Activated CD4-positive, alpha-beta T cell treated with anti-CD3 and anti-CD28 coated beads, Interleukin-2, amount 50 U/mL, for 1 hour (primary cell): ENCODE results near the gene CORO2B.
"Not testable (repeated sequence)": the region's sequence is repeated elsewhere in the genome, so short reads cannot be mapped to it uniquely, and the experiment has no call there.

Experiments
- DNase-seq: peaks from one replicate; pipeline ENCODE4 v3.0.0-alpha.2; 2020

CORO2B gene

DNA sequence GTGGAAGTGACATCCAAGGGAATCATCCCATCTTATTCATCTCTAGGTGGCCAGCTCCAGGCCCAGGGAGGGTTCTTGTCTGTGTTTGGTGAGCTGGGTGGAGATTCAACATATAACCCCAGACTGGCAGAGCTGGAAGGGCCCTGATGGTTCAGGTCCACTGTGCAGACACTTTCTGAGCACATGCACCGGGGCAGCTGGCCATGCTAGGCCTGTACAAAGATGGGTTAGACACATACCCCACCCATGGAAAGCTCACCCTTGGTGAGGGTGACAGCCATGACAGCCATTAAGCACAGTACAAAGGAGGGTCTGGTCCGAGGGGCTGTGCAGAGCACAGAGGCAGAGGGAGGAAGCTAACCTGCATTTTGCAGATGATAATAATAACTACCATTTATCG is 100.4 kb downstream of the CORO2B start:
- no peak for DNase-seq

DNA sequence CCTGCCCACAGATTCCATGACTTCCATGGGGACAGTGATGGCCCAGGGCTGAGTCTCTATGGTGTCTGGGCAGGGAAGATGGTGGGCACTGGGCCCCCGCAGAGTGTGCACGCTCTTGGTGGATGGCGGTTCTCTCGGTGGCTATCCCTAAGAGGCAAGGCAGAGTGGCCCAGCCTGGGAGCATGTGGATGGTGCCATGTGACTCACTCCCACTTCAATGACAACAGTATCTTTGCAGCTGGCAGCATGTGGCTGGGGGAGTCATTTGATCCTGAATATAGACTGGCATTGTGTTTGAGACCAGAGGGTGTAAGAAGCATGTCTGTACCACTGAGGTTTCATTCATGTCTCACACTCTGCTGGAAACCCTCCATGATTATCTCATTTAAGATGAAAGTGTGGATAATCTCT is 101.2 kb downstream of the CORO2B start:
- DNase-seq: no peak

DNA sequence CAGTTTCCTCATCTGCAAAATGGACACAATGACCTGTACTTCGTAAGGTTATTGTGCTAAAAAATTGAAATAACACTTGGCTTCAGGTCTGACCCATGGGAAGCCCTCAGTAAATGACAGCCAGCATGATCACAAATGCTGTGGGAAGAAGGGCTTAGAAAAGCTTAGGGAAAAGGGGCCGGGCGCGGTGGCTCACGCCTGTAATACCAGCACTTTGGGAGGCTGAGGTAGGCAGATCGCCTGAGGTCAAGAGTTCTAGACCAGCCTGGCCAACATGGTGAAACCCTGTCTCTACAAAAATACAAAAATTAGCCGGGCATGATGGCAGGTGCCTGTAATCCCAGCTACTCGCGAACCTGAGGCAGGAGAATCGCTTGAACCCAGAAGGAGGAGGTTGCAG is 102.0 kb downstream of the CORO2B start:
- not testable (repeated sequence) for DNase-seq

DNA sequence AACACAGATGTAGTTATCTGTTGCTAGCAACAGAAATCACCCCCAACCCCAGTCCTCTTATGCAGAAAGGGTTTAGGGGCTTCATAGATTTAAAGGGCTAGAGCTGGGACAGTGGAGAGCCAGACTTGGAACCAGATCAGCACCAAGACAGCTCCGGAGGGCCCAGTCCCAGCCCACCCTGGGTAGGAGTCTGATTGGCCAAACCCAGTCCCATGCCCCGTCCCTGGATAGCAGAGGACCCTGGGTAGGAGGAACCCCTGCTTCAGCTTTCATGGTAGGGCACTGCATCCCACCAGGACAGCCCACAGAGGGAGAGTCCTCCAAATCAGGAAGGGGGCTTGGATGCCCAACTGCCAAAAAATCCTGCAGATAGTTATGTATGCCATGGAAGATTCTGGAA is 103.0 kb downstream of the CORO2B start:
- DNase-seq: no peak

DNA sequence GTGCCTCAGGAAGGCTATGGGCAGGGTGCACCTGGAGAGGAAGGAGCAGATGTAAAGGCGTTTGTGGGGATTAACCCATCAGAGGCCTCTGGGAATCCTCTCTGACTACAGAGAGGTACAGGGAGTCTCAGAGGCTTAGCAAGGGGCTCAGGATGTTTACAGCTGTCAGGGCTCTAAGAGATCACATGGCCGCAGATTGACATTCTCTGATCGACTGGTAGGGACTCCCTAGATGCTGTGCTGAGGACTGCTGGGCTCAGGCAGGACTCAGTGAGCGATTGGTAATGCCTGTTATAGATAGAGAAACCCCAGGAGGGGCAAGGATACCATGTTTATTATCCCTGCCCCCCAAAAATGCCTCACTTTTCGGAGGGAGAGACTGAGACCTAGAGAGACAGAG is 103.5 kb downstream of the CORO2B start:
- no peak for DNase-seq

DNA sequence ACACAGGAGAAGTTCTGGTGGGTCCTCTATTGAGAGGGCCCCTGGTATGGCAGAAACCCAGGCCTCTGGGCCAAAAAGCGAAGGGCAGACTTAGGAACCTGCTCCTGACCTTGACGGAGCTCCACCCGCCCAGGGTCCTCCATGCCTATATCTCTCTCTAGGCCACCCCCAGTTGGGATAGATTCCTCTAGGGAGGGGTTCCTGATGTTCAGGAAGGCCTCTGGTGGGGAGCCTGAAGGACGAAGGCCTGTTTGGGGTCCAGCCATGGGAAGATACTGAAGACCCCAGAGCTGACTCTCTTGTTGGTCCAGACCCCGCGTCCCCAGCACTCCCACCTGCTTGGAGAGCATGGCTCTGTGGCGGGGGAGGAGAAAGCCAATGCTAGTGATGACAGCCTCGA is 104.2 kb downstream of the CORO2B start:
- DNase-seq: no peak

DNA sequence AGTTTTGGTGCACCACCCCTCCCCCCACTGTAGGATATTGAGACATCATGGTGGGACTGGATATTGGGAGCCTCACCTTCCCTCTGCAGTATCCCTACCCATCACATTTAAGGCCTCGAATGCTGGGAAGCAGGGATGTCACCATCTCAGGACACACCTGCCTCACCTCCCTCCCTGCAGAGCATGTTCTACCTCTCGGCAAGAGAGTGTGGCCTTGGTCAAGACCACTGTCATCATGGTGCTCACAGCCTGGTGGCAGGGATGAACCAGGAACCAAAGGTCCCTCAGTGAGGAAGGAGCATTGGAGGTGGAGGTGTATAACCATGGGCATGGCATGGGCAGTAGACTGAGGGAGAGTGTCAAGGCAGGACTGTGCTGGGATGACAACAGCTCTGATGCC is 104.8 kb downstream of the CORO2B start:
- no peak for DNase-seq

DNA sequence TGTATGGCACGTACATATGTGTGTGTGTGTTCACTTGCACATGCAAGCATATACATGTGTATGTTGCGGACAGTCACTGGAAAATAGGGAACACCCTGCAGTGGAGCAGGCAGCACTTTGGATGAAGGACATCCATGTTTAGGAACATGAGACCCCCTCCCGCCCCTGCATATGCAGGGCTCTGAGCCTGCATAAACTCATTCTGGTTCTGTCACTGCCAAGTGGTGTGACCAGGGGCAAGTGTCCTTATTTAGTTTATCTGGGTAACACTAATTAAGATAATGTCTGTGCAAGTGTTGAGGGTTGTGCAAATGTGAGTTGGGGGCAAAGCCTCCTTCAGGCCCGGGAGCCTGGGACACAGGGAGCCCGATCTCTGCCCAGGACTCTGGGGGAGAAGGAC is 105.7 kb downstream of the CORO2B start:
- DNase-seq: no peak

DNA sequence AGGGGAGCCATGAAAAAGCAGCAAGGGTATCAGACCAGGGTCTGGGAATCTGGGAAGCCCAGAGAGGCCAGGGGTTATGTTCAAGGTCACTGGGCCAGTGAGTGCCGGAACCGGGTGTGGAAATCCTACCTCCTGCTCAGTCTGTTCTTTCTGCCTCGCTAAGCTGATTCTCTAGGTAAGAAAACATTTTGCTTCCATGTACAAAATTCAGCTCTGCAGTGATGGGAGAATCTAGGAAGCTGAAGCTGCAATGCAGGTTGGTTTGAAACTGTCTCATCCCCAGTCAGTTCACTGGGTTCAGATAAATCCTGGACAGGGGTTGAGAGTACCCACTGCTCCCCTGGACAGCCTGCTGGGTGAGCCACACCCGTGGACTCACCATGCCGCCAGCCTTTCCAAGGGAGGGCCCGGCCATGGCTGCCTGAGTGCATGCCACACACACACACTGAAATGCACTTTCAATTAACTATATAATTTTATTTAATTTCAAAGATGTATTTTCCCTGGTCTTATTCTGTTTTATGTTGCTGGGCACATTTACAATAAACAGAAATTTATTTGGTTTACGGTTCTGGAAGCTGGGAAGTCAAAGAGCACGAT is 108.4 kb downstream of the CORO2B start:
- DNase-seq: no peak

DNA sequence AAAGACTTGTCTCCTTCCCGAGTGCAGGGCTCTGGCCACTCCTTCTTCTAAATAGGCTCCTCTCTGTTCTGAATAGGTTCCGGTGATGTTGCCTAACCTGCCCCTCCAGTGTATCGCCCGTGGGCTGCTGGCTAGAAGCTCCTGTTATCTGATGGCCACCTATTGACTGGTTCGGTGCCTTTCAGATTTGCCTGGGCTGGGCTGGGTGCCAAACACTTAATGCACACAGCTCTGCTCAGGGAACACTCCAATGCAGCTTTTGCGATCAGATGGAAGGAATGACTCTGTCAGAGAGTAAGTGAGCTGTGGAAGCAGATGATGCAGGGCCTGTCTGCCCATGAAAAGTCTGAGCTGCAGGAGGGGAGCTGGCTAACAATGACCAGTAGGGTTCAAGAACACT is 112.9 kb downstream of the CORO2B start:
- no peak for DNase-seq

DNA sequence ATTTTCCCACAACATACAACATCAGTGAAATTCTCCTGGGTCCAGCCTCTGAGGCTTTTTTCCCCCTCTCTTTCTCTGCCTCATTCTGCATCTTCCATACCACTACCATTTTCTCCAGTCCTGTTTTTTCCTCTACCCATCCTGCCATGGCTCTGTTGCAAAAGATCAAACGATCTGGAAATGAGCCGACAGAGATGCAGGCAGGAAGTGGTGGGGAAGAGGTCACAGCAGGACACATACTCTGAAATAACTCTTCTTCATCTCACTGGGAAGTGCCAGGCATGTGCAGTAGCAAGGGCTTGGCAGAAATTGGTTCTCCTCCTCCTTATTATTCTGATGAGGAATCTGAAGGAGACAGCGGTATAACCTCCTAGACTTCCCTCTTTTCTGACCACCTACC is 114.3 kb downstream of the CORO2B start:
- no peak for DNase-seq

DNA sequence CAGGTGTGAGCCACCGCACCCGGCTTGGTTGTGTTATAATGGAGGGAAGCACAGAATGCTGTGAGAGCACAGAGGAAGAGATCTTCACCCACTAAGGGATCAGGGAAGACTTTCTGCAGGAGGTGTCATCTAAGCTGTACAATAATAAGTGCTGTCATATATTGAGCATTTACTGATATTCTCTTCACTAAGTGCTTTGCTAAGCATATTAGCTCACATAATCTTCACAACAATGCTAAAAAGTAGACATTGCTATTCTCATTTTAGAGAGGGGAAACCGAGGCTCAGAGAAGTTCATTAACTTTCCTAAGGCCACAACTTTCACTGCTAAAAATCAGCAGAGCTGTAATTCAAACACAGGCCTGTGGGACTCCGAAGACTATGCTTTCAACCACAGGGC is 115.3 kb downstream of the CORO2B start:
- no peak for DNase-seq

DNA sequence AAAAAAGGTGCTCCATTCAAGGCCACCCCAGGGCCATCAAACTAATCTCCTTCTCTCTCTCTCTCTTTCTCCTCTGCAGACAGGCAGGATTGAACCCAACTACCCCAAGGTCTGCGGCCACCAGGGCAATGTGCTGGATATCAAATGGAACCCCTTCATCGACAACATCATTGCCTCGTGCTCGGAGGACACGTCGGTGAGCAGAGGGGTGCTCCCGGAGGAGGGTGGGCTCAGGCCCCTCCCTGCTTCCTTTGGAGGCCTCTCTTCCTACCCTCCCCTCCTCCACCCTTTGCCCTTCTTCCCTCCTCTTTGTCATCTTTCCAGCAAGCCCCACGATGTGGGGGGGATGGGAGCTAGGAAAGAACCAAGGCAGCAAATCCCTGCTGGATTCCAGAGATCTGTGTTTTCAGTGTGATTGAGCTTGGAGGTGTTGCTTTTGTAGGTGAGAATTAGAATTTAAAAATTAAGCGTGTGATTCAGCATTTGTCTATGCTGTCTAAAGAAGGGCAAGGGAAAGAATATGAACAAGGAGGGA is 116.3 kb downstream of the CORO2B start:
- no peak for DNase-seq

DNA sequence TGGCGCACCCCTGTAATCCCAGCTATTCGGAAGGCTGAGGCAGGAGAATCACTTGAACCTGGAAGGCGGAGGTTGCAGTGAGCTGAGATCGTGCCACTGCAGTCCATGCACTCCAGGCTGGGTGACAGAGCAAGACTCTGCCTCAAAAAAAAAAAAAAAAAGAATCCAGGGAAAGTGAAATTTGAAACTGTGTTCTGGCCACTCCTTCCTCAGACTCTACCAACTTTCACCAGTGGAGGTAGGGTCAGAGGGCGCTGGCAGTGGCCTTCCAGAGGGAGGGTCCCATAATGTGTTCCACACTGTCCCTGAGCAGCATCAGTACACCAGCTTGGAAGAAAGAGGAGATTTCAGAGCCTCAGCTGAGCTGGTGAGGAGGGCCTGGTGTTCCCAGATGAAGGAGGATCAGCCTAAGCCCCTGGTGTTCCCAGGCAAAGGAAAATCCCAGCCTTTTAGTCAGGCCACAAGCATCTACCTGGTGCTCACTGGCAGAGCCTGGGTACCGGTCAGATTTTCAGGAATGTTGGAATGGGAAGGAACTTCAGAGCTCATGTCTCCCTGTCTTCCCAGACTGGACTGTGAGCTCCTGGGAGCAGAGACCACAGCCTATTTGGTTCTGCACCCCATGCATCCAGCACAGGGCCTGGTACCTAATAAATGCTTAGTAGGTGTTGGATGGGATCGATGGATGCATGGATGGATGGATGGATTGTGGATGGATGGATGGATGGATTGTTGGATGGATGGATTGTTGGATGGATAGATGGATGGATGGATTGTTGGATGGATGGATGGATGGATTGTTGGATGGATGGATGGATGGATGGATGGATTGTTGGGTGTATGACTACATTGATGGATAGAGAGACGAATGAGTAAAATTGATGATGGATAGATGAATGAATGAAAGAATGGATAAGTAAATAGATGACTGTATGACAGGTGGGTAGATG is 117.9 kb downstream of the CORO2B start:
- DNase-seq: no peak

DNA sequence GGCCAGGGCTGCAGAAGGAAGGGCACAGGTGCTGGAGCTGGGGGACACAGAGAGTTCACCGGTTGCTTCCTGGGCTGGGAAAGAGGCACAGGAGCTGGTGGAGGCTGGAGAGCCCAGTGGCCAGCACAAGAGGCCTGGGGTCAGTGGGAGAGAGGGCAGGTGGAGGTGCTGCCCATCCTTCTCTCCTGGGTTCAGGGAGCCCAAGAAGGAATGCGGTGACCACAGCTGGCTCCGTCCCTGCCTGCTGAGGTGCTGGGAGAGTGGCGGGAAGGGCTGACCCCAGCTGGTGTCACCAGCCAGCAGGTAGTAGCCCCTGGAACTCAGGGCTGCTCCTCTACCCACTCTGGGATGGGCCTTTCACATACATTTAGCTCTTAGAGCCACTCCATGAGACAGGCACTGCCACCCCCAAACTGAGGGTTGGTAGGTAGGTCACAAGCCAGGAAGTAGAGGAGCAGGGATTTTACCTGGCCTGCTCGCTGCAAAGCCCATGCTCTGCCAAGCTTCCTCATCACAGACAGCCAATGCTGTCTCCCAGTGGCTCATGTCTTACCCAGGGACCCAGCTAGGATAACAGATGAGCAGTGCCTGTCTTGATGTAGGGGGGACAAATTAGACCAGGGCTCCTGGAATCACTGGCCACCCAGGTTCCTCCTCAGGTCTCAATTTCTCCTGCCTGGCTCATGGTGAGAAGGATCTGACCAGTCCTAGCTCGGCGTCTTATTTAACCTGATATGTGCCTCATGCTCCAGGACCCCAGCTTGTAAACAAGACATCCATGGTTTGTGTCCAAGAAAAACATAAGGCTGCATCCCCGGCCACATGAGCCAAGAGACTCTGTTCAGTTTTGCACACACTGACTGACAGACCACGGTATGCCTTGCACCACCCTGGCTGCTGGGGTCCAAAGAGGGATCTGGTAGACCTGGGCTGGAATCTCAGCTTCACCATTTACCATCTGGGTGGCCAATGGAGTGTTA is 119.2 kb downstream of the CORO2B start:
- DNase-seq: no peak

DNA sequence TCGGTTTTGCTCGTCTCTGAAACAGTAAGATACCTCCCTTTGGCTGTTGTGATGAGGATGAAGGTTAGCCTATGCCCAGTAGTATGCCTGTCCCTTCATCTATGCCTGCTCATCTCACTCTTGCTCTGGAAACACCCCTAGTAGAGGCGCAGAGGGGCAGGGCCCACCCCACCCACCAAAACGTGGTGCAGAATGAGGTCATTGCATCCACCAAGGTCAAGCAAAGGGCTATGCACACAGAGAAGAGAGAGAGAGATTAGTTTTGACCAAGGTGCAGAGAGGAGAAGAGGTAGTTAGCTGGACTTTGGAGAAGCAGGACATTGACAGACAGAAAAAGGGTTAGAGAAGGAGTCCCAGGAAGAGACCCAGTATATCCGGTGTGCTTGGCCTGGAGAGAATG is 119.9 kb downstream of the CORO2B start:
- DNase-seq: no peak

DNA sequence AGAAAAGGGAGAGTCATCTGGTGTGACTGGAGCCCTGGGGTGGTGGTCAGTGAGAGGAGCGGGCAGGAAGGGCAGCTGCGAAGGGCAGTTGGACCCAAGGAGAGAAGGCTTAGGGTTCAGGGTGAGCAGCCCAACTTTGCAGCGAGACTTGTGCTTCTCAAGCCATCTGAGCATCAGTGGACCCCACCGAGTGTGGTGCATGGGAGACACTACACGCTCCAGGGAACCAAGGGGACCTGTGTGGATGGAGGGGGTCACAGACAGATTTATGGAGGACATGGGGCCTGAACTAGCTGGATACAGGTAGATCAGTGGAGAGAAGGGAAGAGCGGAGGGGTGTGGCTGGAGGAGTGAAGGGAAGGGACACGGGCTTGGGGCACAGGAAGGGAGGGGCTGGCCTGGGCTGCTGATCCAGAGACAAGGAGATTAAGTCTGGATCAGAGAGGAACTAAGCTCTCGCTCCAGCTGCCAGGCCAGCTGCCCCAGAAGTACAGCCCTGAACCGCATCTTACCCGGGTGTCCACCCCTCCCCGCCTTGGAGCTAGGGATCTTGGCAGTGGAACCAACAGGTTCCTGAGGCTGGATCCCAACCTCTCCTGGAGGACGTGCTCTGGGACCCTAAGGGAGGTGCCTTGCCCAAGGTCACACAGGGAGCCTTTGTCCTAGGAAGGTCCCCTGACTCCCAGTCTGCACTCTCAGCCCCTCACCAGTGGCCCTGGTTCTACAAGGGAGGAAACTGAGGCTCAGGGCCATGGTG is 120.5 kb downstream of the CORO2B start:
- DNase-seq: no peak

DNA sequence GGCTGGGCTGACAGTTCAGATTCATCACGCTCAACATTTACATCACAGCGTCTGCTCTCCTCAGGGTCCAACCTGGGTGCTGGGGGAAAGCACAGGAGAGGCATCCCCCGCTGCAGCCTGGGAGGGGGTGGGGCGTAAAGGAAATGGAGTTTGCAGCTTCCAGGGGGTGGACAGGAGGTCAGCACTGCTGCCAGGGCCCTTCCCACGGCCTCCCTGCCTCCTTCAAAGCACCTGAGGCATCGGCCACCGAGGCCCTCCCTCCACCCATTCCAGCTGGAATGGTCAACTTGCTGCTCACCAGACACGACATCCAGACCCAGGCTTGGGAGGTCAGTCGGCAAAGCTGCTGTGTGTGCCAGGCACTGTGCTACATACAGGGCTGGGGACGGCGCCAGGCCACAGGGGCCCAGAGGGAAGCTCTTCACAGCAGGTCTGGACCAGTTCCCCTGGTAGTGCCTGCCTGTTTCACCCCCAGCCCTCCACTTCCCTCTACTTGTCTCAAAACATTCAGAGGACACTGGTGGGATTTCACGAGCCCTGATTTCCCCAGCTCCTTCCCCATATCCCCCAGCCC is 121.2 kb downstream of the CORO2B start:
- no peak for DNase-seq

DNA sequence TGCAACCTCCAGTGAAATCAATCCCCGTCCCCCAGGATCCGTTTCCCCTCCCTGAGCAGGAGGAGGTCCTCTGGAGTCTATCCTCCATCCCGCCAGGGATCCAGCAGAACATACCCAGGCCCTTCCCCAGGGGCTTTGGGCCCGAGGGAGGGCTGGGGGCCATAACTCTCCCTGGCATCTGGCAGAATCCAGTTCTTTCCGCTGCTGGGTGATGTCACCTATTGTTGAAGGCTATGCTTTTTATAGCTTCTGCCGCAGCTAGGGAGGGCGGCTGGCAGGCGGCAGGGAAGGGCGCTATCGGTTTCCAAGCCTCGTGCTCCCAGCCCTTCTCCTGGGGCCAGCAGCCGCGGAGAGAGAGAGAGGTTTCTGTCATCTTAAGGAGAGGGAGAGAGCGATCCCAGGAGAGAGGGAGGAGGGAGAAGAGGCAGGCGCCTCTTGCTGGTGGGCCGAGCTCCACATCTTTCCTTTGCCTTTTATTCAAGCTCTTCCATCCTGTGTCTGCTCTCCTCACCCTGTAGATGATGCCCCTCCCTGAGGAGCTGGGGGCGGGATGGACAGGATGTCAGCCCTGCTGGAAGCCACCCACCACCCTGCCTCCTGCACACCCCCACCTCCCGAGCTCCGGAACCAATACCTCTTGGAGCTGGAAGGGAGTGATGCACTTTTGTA is 121.8 kb downstream of the CORO2B start:
- no peak for DNase-seq

DNA sequence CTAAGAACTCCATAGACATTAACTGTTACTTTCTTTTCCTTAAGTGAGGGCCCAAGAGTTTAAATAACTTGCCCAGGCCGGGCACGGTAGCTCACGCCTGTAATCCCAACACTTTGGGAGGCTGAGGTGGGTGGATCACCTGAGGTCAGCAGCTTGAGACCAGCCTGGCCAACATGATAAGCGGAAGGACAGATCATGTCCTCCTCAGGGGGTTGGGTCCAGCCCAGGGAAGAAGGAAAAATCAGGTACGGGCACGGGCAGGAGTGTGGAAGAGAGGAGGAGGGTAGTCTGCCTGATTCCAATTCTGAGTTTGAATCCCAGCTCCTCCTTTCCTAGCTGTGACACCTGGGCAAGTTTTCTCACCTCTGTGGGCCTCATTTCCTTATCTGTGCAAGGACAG is 123.1 kb downstream of the CORO2B start:
- no peak for DNase-seq

DNA sequence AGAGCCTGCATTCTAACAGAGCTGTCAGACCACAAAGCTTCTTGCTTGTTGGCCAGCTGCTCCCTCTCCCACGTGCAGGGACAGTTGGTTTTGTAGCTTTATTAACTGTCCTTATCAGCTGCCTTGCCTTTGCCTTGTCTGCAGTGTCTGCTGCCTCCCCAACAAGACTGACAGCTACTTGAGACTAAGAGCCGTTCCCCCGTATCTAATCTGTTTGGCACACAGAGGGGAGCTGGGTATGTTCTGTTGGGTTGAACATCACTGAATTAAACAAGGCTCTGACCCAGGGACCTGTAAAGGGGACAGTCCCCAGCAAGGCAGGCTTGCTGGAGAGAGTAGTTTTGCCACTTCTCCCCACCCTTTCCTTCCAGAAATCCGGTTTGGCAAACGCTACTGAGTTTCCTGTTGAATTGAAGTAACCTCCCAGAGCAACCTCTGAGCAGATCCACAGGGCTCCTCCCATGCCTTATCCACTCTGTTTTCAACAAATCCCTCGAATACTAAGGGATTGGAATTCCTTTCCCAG is 125.8 kb downstream of the CORO2B start:
- no peak for DNase-seq
